Liver (tissue), 3 donors: Measurements from ENCODE around the gene MTMR1.

ENCODE experiments used
- JUND ChIP-seq, 2 donors: IDR thresholded peaks; 2 replicates each; pipeline ENCODE4 v1.6.1; 2016; ENCODE audit warnings: antibody characterized with exemption in 2 of 2
- TAF1 ChIP-seq: conservative IDR thresholded peaks from 2 replicates; pipeline ENCODE4 v1.6.1; 2016; ENCODE audit warnings: antibody characterized with exemption, mild to moderate bottlenecking
- TF ChIP-seq, protein P1 (sequence below): fragments of 150-350 bp; IDR thresholded peaks from 2 replicates; pipeline ENCODE4 v1.5.1; 2017; ENCODE audit warnings: improper control_type of control experiment, low read depth, low read length; ENCODE audit not compliant: missing input control
- TF ChIP-seq, protein P2 (sequence below): IDR thresholded peaks from 2 replicates; pipeline ENCODE4 v1.6.1; 2016; ENCODE audit warnings: antibody characterized with exemption
- TF ChIP-seq, protein P3 (sequence below): IDR thresholded peaks from 2 replicates; pipeline ENCODE4 v1.6.1; 2016; ENCODE audit warnings: antibody characterized with exemption
- donor health status: healthy.
- donor health status: healthy.

DNA sequence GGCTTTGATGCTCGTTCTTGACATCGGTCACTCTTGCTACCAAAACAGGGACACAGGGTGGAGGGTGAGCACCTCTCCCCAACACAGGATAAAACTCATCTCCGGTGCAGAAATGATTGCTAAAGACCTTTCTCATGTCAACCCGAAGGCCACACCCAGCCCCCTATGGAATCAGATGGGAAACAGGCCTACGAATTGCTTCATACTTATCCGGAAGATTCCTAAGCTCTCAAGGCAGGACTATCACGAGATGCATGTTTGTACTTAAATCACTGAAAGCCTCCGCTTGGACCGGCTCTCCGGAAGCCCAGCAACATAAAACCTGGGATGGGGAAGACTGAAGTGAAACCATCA is 74.9 kb downstream of the MTMR1 start:
- TF ChIP-seq JUND (IDR thresholded peaks at IDR 0.05) (no peak), TAF1 (no peak)
- TF ChIP-seq, protein P1, sequence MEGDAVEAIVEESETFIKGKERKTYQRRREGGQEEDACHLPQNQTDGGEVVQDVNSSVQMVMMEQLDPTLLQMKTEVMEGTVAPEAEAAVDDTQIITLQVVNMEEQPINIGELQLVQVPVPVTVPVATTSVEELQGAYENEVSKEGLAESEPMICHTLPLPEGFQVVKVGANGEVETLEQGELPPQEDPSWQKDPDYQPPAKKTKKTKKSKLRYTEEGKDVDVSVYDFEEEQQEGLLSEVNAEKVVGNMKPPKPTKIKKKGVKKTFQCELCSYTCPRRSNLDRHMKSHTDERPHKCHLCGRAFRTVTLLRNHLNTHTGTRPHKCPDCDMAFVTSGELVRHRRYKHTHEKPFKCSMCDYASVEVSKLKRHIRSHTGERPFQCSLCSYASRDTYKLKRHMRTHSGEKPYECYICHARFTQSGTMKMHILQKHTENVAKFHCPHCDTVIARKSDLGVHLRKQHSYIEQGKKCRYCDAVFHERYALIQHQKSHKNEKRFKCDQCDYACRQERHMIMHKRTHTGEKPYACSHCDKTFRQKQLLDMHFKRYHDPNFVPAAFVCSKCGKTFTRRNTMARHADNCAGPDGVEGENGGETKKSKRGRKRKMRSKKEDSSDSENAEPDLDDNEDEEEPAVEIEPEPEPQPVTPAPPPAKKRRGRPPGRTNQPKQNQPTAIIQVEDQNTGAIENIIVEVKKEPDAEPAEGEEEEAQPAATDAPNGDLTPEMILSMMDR: no peak
- TF ChIP-seq, protein P2, sequence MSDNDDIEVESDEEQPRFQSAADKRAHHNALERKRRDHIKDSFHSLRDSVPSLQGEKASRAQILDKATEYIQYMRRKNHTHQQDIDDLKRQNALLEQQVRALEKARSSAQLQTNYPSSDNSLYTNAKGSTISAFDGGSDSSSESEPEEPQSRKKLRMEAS: no peak
- TF ChIP-seq, protein P3, sequence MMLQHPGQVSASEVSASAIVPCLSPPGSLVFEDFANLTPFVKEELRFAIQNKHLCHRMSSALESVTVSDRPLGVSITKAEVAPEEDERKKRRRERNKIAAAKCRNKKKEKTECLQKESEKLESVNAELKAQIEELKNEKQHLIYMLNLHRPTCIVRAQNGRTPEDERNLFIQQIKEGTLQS: no peak
